GM19468 (cell line): ENCODE data around the gene SIGLEC11.
"Not testable (repeated sequence)": the region's sequence is repeated elsewhere in the genome, so short reads cannot be mapped to it uniquely, and the experiment has no call there.

Source experiments
- ATAC-seq: cut with Tn5 transposase; IDR thresholded peaks from one replicate; pipeline ENCODE4 v1.9.1; 2021; ENCODE audit warnings: mild to moderate bottlenecking, moderate library complexity, moderate number of reproducible peaks; ENCODE audit not compliant: unreplicated experiment; ENCODE audit errors: extremely low read depth

Gene SIGLEC11

GRCh38 chr19:49960980-49961379 is at the start of gene SIGLEC11:
TSS of gene SIGLEC11 (minus strand) at chr19:49961172. CDS start at chr19:49961081, 91 bp downstream.
- not testable (repeated sequence) for ATAC-seq

- ATAC-seq, result no peak
These were observed 47.6 kb upstream of the SIGLEC11 start for GRCh38 chr19:50008532-50008931.

GRCh38 chr19:50007947-50008346 is 47.0 kb upstream of the SIGLEC11 start:
- no peak for ATAC-seq

- no peak for ATAC-seq
These were observed 46.2 kb upstream of the SIGLEC11 start for GRCh38 chr19:50007170-50007569.

GRCh38 chr19:50005428-50005827 is 44.5 kb upstream of the SIGLEC11 start:
- ATAC-seq, result no peak

GRCh38 chr19:50003810-50004419 is 42.9 kb upstream of the SIGLEC11 start:
- no peak for ATAC-seq

- ATAC-seq, result no peak
These were observed 42.3 kb upstream of the SIGLEC11 start for GRCh38 chr19:50003254-50003788.

GRCh38 chr19:50002386-50002960 is 41.5 kb upstream of the SIGLEC11 start:
- ATAC-seq, result no peak

GRCh38 chr19:50001775-50002174 is 40.8 kb upstream of the SIGLEC11 start:
- no peak for ATAC-seq

GRCh38 chr19:50000841-50001557 is 40.0 kb upstream of the SIGLEC11 start:
- ATAC-seq, result no peak

- ATAC-seq, result no peak
These were observed 39.3 kb upstream of the SIGLEC11 start for GRCh38 chr19:50000038-50000840.

GRCh38 chr19:49999371-50000010 is 38.5 kb upstream of the SIGLEC11 start:
- ATAC-seq, result no peak

GRCh38 chr19:49997709-49998108 is 36.7 kb upstream of the SIGLEC11 start:
- ATAC-seq, result no peak

GRCh38 chr19:49988433-49988832 is 27.5 kb upstream of the SIGLEC11 start:
- ATAC-seq, result no peak

GRCh38 chr19:49988007-49988406 is 27.0 kb upstream of the SIGLEC11 start:
- no peak for ATAC-seq

GRCh38 chr19:49987159-49987698 is 26.3 kb upstream of the SIGLEC11 start:
- no peak for ATAC-seq

GRCh38 chr19:49986354-49986753 is 25.4 kb upstream of the SIGLEC11 start:
- no peak for ATAC-seq

GRCh38 chr19:49985871-49986270 is 24.9 kb upstream of the SIGLEC11 start:
- no peak for ATAC-seq

GRCh38 chr19:49984491-49984890 is 23.5 kb upstream of the SIGLEC11 start:
- no peak for ATAC-seq
